Measurements from ENCODE around the gene KDR. TPM values are rescaled to one million over a fixed set of nuclear protein-coding genes. Genes with fewer than 3 reads are reported as not detected.

The KDR gene
- total RNA-seq, 1 experiment from 2014 or later = 0.52 TPM

DNA sequence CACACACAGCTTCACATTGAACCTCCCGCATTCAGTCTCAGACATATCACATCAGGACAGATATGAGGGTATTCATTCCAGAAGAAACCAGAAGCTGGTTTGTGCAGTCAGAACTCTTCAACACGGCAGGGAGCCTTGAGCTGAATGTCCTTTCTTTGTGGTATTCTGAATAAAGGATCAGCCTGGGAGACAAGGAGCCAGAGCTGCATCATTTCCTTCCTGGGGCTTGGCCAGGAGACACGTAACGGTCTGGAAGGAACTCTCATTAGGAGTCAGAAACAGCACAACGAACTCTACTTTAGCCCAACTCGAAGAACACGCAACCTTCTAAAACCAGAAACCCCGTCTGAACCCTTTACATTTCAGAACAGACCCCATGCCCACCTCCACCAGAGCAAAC, 46.4 kb downstream of the KDR start:
- ChIA-PET POLR2A (no interaction called here), CTCF (no interaction called here), RAD21 (ENCODE audit: low non-redundant PET in 1 of 2, low total read pairs in 2 of 2, uncharacterized antibody in 2 of 2, unreplicated experiment in 2 of 2) (no interaction called here)
- ATAC-seq (no peak), DNase-seq (ENCODE audit: low read depth, low spot score) (no peak)
- Histone ChIP-seq H3K79me2 (ENCODE audit: insufficient read depth, low read length) (no peaks in the 10 kb centered on the region), H3K4me1 (ENCODE audit: control insufficient read depth in 1 of 2, insufficient read depth in 2 of 2, low read length in 2 of 2) (no peaks in the 10 kb centered on the region), H3K4me3 (replicated peaks in 1 of 2; ENCODE audit: low read depth in 1 of 2, low read length in 2 of 2) (no peak overlapping the region), H3K27ac (ENCODE audit: low read depth, low read length) (no peak overlapping the region), H3K36me3 (ENCODE audit: control insufficient read depth in 1 of 2, insufficient read depth in 2 of 2, low read length in 2 of 2) (no peaks in the 10 kb centered on the region), H3K27me3 (ENCODE audit: insufficient read depth, low read length) (peaks cover 9% of the 10 kb centered on the region; the same call in 1 of the 2 replicates), H4K20me1 (ENCODE audit: insufficient read depth) (no peaks in the 10 kb centered on the region), H3K9me3 (ENCODE audit: control insufficient read depth in 1 of 2, insufficient read depth in 1 of 2, low read depth in 1 of 2, low read length in 2 of 2) (no peaks in the 10 kb centered on the region), H3K9me2 (ENCODE audit: insufficient read depth) (no peaks in the 10 kb centered on the region), H3K9ac (ENCODE audit: low read length) (no peak overlapping the region), H3K4me2 (ENCODE audit: low read length) (no peak overlapping the region), H2AFZ (ENCODE audit: low read depth, low read length, poor library complexity, severe bottlenecking) (no peak overlapping the region)
- intact Hi-C loops (cut with micrococcal nuclease) = no loop called here
- TF ChIP-seq ZFX (IDR thresholded peaks at IDR 0.05) (no peak), POLR2AphosphoS5 (IDR thresholded peaks at IDR 0.05; ENCODE audit: low read depth, low read length) (no peak), EZH2 (IDR thresholded peaks at IDR 0.05) (no peak), POLR2A (IDR thresholded peaks at IDR 0.05; ENCODE audit: borderline replicate concordance, extremely low read depth, insufficient read depth, insufficient read length) (no peak), MAX (IDR thresholded peaks at IDR 0.05) (no peak)
- TF ChIP-seq, protein P1, sequence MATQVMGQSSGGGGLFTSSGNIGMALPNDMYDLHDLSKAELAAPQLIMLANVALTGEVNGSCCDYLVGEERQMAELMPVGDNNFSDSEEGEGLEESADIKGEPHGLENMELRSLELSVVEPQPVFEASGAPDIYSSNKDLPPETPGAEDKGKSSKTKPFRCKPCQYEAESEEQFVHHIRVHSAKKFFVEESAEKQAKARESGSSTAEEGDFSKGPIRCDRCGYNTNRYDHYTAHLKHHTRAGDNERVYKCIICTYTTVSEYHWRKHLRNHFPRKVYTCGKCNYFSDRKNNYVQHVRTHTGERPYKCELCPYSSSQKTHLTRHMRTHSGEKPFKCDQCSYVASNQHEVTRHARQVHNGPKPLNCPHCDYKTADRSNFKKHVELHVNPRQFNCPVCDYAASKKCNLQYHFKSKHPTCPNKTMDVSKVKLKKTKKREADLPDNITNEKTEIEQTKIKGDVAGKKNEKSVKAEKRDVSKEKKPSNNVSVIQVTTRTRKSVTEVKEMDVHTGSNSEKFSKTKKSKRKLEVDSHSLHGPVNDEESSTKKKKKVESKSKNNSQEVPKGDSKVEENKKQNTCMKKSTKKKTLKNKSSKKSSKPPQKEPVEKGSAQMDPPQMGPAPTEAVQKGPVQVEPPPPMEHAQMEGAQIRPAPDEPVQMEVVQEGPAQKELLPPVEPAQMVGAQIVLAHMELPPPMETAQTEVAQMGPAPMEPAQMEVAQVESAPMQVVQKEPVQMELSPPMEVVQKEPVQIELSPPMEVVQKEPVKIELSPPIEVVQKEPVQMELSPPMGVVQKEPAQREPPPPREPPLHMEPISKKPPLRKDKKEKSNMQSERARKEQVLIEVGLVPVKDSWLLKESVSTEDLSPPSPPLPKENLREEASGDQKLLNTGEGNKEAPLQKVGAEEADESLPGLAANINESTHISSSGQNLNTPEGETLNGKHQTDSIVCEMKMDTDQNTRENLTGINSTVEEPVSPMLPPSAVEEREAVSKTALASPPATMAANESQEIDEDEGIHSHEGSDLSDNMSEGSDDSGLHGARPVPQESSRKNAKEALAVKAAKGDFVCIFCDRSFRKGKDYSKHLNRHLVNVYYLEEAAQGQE (IDR thresholded peaks at IDR 0.05; ENCODE audit: low read depth) = no peak
- no TSS peak for BruUV-seq (replicated peaks)

GRCh38 chr4:55077577-55077976, 47.8 kb downstream of the KDR start:
- BruUV-seq (replicated peaks) = no TSS peak
- TF ChIP-seq POLR2AphosphoS5 (IDR thresholded peaks at IDR 0.05; ENCODE audit: low read depth, low read length) = no peak
- no peak for TF ChIP-seq SIN3A (IDR thresholded peaks at IDR 0.05; ENCODE audit: low read depth)
- RAD21 ChIA-PET (ENCODE audit: low non-redundant PET in 1 of 2, low total read pairs in 2 of 2, uncharacterized antibody in 2 of 2, unreplicated experiment in 2 of 2) = no interaction called here

More at GRCh38 chr4:55077577-55077976, 47.8 kb downstream of the KDR start:
- Histone ChIP-seq H3K27ac (ENCODE audit: low read depth, low read length) (no peak overlapping the region), H3K9ac (ENCODE audit: low read length) (no peak overlapping the region), H3K36me3 (ENCODE audit: control insufficient read depth in 1 of 2, insufficient read depth in 2 of 2, low read length in 2 of 2) (no peaks in the 10 kb centered on the region), H3K9me3 (ENCODE audit: control insufficient read depth in 1 of 2, insufficient read depth in 1 of 2, low read depth in 1 of 2, low read length in 2 of 2) (no peaks in the 10 kb centered on the region), H3K9me2 (ENCODE audit: insufficient read depth) (no peaks in the 10 kb centered on the region), H3K4me2 (ENCODE audit: low read length) (no peak overlapping the region), H3K79me2 (ENCODE audit: insufficient read depth, low read length) (no peaks in the 10 kb centered on the region), H3K27me3 (ENCODE audit: insufficient read depth, low read length) (peaks cover 9% of the 10 kb centered on the region; the same call in 1 of the 2 replicates), H2AFZ (ENCODE audit: low read depth, low read length, poor library complexity, severe bottlenecking) (no peak overlapping the region), H3K4me1 (ENCODE audit: control insufficient read depth in 1 of 2, insufficient read depth in 2 of 2, low read length in 2 of 2) (no peaks in the 10 kb centered on the region), H4K20me1 (ENCODE audit: insufficient read depth) (no peaks in the 10 kb centered on the region), H3K4me3 (replicated peaks in 1 of 2; ENCODE audit: low read depth in 1 of 2, low read length in 2 of 2) (no peak overlapping the region)
- no peak for DNase-seq (ENCODE audit: low read depth, low spot score)
- intact Hi-C loops (cut with micrococcal nuclease) = no loop called here
- ChIA-PET CTCF (no interaction called here), POLR2A (no interaction called here)
- ATAC-seq = no peak

Data from HCT116 (cell line).